ENCODE measurements around the gene ARHGEF28.

DNA sequence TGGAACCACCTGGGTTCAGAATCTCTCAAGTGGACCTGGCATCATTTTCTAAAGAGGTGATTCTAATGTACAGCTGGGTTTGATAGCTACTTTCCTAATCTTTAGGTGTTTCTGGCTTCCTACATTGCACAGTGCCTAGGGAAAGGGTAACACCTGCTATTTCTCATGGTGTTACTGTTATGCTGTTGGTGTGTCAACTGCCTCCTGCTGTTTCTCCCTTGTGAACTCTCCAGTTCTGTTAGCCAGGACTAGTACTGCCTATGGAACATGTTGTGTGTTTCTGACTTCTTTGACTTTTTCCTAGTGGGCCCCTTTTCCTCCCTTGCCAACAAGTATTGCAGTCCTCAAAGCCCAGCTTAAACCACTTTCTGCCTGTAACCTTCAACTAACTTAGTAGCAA is 5.5 kb downstream of the ARHGEF28 start:
- TF ChIP-seq CTCF (IDR thresholded peaks at IDR 0.05; ENCODE audit: borderline replicate concordance, extremely low read depth, low read length, poor library complexity, severe bottlenecking): no peak
- TF ChIP-seq EZH2 (IDR thresholded peaks at IDR 0.05; ENCODE audit: borderline replicate concordance, low read depth, low read length, severe bottlenecking): no peak

All from DND-41 (cell line).